Measurements from ENCODE around the gene DENND2D.

The DENND2D gene

DNA sequence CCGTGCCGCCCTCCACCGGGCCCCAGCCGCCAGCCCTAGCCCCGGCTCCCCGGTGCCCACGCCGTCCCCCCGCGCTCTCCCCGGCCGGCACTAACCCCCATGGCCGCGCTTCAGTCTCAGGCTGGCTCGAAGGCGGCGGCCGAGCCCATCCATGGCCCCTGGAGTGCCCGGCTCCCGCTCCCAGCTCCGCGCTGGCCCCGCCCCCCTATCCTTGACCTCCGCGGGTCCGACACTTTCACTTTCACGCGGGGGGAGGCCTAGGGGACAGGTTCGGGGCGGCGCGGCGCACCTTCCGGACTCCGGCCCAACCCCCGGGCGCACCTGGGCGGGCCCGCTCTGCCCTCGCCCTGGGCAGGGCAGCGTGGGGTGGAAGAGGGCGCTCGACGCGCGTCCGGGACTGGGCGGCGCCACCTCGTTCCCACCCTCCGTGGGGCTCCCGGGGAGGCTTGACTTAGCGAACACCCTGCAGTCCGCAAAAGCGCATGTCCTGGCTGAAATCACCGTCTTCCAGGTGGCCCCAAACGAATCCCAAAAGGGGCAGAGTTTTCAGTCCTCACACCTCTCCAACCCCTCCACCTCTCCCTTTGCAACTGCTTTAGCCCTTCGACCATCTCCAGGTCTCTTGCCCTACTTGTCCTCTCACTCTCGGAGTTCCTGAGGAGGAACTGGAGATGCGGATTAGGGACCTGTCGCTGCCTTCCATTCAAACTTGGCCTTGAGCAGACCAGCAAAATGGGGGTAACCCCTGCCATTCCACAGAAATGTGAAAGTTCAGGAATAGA lies 3.9 kb upstream of the DENND2D start:
- H3K14ac ChIP-seq (ENCODE audit: low read length) = no peak overlapping the region
- peak overlapping the region; percentile 37 for H3K23ac ChIP-seq (ENCODE audit: low read depth, low read length, poor library complexity)
- WGBS, 2 donors (ENCODE audit: extremely low coverage in 2 of 2, insufficient read length in 2 of 2, insufficient replicate concordance in 1 of 2) = no CpG with 5 or more reads among the region's 61 CpGs
- peak overlapping the region in 1 of 2 donors; percentile 31 for H3K4me3 ChIP-seq (ENCODE audit: low read length in 2 of 2)
- peaks cover 1 to 2% of the 10 kb centered on the region in 2 donors for H3K4me1 ChIP-seq (ENCODE audit: control insufficient read depth in 2 of 2, insufficient read depth in 1 of 2, low read depth in 1 of 2, low read length in 2 of 2)
- no peak overlapping the region for H4K8ac ChIP-seq (ENCODE audit: low read depth, low read length)
- H3K27me3 ChIP-seq (ENCODE audit: control insufficient read depth in 3 of 3, insufficient read depth in 3 of 3, low read depth in 1 of 3, low read length in 3 of 3) = peaks cover 0 to 21% (median 0%) of the 10 kb centered on the region in 3 experiments
- H3K9ac ChIP-seq (ENCODE audit: low read depth, low read length, poor library complexity) = no peak overlapping the region
- H3K36me3 ChIP-seq (replicated peaks in 1 of 2; ENCODE audit: control insufficient read depth in 2 of 2, insufficient read depth in 2 of 2, low read length in 2 of 2) = no peaks in the 10 kb centered on the region
- H2BK120ac ChIP-seq (ENCODE audit: low read depth, low read length) = peak overlapping the region; percentile 65
- DNase-seq (ENCODE audit: low spot score) = no peak
- H3K4ac ChIP-seq (ENCODE audit: low read length) = no peak overlapping the region
- peak overlapping the region; percentile 22 for H2AK5ac ChIP-seq (ENCODE audit: low read depth, low read length)
- H3K4me2 ChIP-seq (ENCODE audit: insufficient read depth, low read length, poor library complexity, severe bottlenecking) = peak overlapping the region; percentile 29
- no peak overlapping the region for H3K27ac ChIP-seq (replicated peaks; ENCODE audit: low read length)
- peak overlapping the region; percentile 78 for H3K18ac ChIP-seq (ENCODE audit: low read length)
- no peak overlapping the region for H2BK5ac ChIP-seq (ENCODE audit: low read length)
- H3K79me1 ChIP-seq (ENCODE audit: low read depth, low read length) = no peaks in the 10 kb centered on the region
- no peaks in the 10 kb centered on the region for H3K9me3 ChIP-seq (replicated peaks in 1 of 2; ENCODE audit: control insufficient read depth in 2 of 2, insufficient read depth in 1 of 2, low read depth in 1 of 2, low read length in 2 of 2)
- H4K91ac ChIP-seq (ENCODE audit: low read depth, low read length, poor library complexity) = no peak overlapping the region
- no peak overlapping the region for H2BK12ac ChIP-seq (ENCODE audit: low read length)
- no peak overlapping the region for H2AFZ ChIP-seq (ENCODE audit: low read length)
- H2BK15ac ChIP-seq (ENCODE audit: low read length) = peak overlapping the region; percentile 32

DNA sequence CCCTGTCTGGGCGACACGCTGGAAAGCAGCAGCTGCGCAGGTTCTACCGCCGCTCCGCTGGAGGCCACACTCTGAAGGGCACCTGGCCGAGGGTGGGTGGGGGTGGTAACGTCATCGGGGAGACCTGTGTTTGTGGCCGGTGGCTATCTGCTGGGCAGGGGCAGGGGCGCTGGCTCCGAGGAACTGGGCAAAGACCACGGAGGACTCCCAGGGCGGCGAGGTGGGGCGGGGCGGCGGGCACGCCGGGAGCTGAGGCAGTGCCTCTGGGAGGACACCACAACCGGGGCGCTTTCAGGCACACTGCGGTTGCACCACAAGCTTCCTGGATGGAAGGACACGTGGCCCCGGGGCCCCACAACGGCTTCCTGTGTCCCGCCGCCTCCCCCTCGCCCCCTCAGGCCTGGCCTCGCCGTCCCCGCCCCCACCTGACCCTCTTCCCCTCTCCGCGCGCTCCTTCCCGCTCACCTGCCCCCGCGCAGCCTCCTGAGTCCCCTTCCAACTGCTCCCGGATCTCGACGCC lies 3.3 kb upstream of the DENND2D start:
- Histone ChIP-seq H3K23ac (ENCODE audit: low read depth, low read length, poor library complexity) (peak overlapping the region; percentile 67), H3K36me3 (replicated peaks in 1 of 2; ENCODE audit: control insufficient read depth in 2 of 2, insufficient read depth in 2 of 2, low read length in 2 of 2) (no peaks in the 10 kb centered on the region), H2AFZ (ENCODE audit: low read length) (no peak overlapping the region), H3K79me1 (ENCODE audit: low read depth, low read length) (no peaks in the 10 kb centered on the region), H2BK15ac (ENCODE audit: low read length) (peak overlapping the region; percentile 51), H4K8ac (ENCODE audit: low read depth, low read length) (no peak overlapping the region), H3K27me3 (ENCODE audit: control insufficient read depth in 3 of 3, insufficient read depth in 3 of 3, low read depth in 1 of 3, low read length in 3 of 3) (peaks cover 0 to 21% (median 0%) of the 10 kb centered on the region in 3 experiments), H3K9ac (ENCODE audit: low read depth, low read length, poor library complexity) (no peak overlapping the region), H3K9me3 (replicated peaks in 1 of 2; ENCODE audit: control insufficient read depth in 2 of 2, insufficient read depth in 1 of 2, low read depth in 1 of 2, low read length in 2 of 2) (no peaks in the 10 kb centered on the region), H2AK5ac (ENCODE audit: low read depth, low read length) (peak overlapping the region; percentile 24), H3K14ac (ENCODE audit: low read length) (peak overlapping the region; percentile 57), H3K4me3 (ENCODE audit: low read length in 2 of 2) (peak overlapping the region in 1 of 2 donors; percentile 31), H3K4ac (ENCODE audit: low read length) (no peak overlapping the region), H3K18ac (ENCODE audit: low read length) (peak overlapping the region; percentile 78), H4K91ac (ENCODE audit: low read depth, low read length, poor library complexity) (no peak overlapping the region), H2BK12ac (ENCODE audit: low read length) (no peak overlapping the region), H2BK120ac (ENCODE audit: low read depth, low read length) (peak overlapping the region; percentile 65), H3K27ac (replicated peaks; ENCODE audit: low read length) (no peak overlapping the region), H3K4me2 (ENCODE audit: insufficient read depth, low read length, poor library complexity, severe bottlenecking) (peak overlapping the region; percentile 29), H2BK5ac (ENCODE audit: low read length) (no peak overlapping the region), H3K4me1 (ENCODE audit: control insufficient read depth in 2 of 2, insufficient read depth in 1 of 2, low read depth in 1 of 2, low read length in 2 of 2) (peaks cover 1 to 2% of the 10 kb centered on the region in 2 donors)
- DNase-seq (ENCODE audit: low spot score) = no peak
- no CpG with 5 or more reads among the region's 41 CpGs for WGBS, 2 donors (ENCODE audit: extremely low coverage in 2 of 2, insufficient read length in 2 of 2, insufficient replicate concordance in 1 of 2)

DNA sequence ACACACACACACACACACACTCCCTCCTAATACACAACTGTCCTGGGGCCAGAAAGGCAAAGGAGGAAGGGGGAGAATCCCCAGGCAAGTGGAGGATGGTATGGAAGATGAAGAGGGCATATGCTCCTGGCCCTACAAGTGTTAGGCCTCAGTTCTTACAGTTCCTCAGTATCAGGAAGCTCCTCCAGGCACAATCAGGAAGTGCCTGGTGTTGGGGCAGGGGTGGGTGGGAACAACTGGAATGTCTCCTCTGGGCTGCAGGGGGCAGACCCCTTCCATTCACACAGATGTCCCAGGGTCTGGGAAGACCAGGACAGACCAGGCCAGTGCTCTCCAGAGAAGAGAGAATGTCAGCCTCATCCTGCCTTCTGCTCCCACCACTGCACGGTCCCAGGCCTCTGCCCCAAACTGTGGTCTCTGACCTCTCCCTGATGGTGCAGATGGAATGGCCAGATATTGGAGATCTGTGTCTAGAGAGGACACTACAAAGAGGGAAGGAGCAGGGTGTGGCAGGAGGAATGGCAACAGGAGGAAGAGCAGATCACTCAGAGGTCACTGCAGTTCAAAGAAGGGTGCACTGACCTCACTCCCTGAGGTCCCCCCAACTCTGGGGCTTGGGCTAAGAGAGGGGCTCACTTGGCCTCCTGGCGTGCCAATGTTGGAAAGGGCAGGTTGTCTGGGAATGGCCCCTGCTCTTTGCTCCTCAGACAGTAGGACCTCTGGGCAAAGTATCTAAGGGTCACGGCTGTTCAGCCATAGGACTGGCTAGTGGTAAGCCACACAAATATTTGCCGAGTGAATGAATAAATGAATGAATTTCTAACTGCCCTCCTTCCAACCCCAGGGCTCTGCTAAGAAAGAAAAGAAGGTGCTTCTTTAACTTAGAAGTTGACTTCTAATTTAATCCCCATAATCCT lies 2.5 kb upstream of the DENND2D start:
- H3K4me2 ChIP-seq (ENCODE audit: insufficient read depth, low read length, poor library complexity, severe bottlenecking) = no peak overlapping the region
- H2AFZ ChIP-seq (ENCODE audit: low read length) = no peak overlapping the region
- no peak overlapping the region for H3K4me3 ChIP-seq (ENCODE audit: low read length in 2 of 2)
- H3K27ac ChIP-seq (replicated peaks; ENCODE audit: low read length) = no peak overlapping the region
- peak overlapping the region; percentile 71 for H3K18ac ChIP-seq (ENCODE audit: low read length)
- no peak overlapping the region for H2BK120ac ChIP-seq (ENCODE audit: low read depth, low read length)
- no peak overlapping the region for H4K8ac ChIP-seq (ENCODE audit: low read depth, low read length)
- WGBS, 2 donors (ENCODE audit: extremely low coverage in 2 of 2, insufficient read length in 2 of 2, insufficient replicate concordance in 1 of 2) = no CpG with 5 or more reads among the region's 4 CpGs
- H3K36me3 ChIP-seq (replicated peaks in 1 of 2; ENCODE audit: control insufficient read depth in 2 of 2, insufficient read depth in 2 of 2, low read length in 2 of 2) = no peaks in the 10 kb centered on the region
- peaks cover 1 to 2% of the 10 kb centered on the region in 2 donors for H3K4me1 ChIP-seq (ENCODE audit: control insufficient read depth in 2 of 2, insufficient read depth in 1 of 2, low read depth in 1 of 2, low read length in 2 of 2)
- no peak overlapping the region for H3K23ac ChIP-seq (ENCODE audit: low read depth, low read length, poor library complexity)
- H2AK5ac ChIP-seq (ENCODE audit: low read depth, low read length) = peak overlapping the region; percentile 36
- no peak overlapping the region for H4K91ac ChIP-seq (ENCODE audit: low read depth, low read length, poor library complexity)
- H2BK5ac ChIP-seq (ENCODE audit: low read length) = no peak overlapping the region
- H2BK15ac ChIP-seq (ENCODE audit: low read length) = peak overlapping the region; percentile 51
- no peak for DNase-seq (ENCODE audit: low spot score)
- no peak overlapping the region for H3K4ac ChIP-seq (ENCODE audit: low read length)
- H2BK12ac ChIP-seq (ENCODE audit: low read length) = no peak overlapping the region
- H3K27me3 ChIP-seq (ENCODE audit: control insufficient read depth in 3 of 3, insufficient read depth in 3 of 3, low read depth in 1 of 3, low read length in 3 of 3) = peaks cover 0 to 21% (median 0%) of the 10 kb centered on the region in 3 experiments
- H3K79me1 ChIP-seq (ENCODE audit: low read depth, low read length) = no peaks in the 10 kb centered on the region
- H3K14ac ChIP-seq (ENCODE audit: low read length) = no peak overlapping the region
- no peaks in the 10 kb centered on the region for H3K9me3 ChIP-seq (replicated peaks in 1 of 2; ENCODE audit: control insufficient read depth in 2 of 2, insufficient read depth in 1 of 2, low read depth in 1 of 2, low read length in 2 of 2)
- H3K9ac ChIP-seq (ENCODE audit: low read depth, low read length, poor library complexity) = no peak overlapping the region

DNA sequence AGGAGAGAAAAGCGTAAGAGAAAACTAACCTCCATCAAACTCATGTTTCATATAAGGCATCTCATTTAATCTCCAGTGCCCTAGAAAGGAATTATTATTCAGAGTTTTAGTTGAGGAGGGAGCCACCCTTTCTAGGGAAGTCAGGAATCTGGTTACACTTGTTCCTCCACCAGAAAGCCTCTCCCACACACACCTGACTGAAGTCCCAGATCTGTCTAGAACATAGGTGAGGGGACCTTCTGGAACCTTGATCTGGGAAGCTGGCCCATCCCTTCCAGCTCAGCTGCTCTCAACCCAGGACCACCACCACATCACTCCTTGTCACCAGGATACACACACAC lies 1.9 kb upstream of the DENND2D start:
- peaks cover 1 to 2% of the 10 kb centered on the region in 2 donors for H3K4me1 ChIP-seq (ENCODE audit: control insufficient read depth in 2 of 2, insufficient read depth in 1 of 2, low read depth in 1 of 2, low read length in 2 of 2)
- no peak overlapping the region for H4K91ac ChIP-seq (ENCODE audit: low read depth, low read length, poor library complexity)
- H3K9ac ChIP-seq (ENCODE audit: low read depth, low read length, poor library complexity) = no peak overlapping the region
- no peak overlapping the region for H3K18ac ChIP-seq (ENCODE audit: low read length)
- peaks cover 0 to 21% (median 0%) of the 10 kb centered on the region in 3 experiments for H3K27me3 ChIP-seq (ENCODE audit: control insufficient read depth in 3 of 3, insufficient read depth in 3 of 3, low read depth in 1 of 3, low read length in 3 of 3)
- no peak overlapping the region for H3K27ac ChIP-seq (replicated peaks; ENCODE audit: low read length)
- WGBS, 2 donors (ENCODE audit: extremely low coverage in 2 of 2, insufficient read length in 2 of 2, insufficient replicate concordance in 1 of 2) = no CpG with 5 or more reads among the region's 1 CpG
- H2BK12ac ChIP-seq (ENCODE audit: low read length) = no peak overlapping the region
- no peak overlapping the region for H4K8ac ChIP-seq (ENCODE audit: low read depth, low read length)
- no peaks in the 10 kb centered on the region for H3K36me3 ChIP-seq (replicated peaks in 1 of 2; ENCODE audit: control insufficient read depth in 2 of 2, insufficient read depth in 2 of 2, low read length in 2 of 2)
- no peaks in the 10 kb centered on the region for H3K79me1 ChIP-seq (ENCODE audit: low read depth, low read length)
- no peaks in the 10 kb centered on the region for H3K9me3 ChIP-seq (replicated peaks in 1 of 2; ENCODE audit: control insufficient read depth in 2 of 2, insufficient read depth in 1 of 2, low read depth in 1 of 2, low read length in 2 of 2)
- H3K4me3 ChIP-seq (ENCODE audit: low read length in 2 of 2) = no peak overlapping the region
- H3K4ac ChIP-seq (ENCODE audit: low read length) = no peak overlapping the region
- no peak overlapping the region for H3K23ac ChIP-seq (ENCODE audit: low read depth, low read length, poor library complexity)
- no peak overlapping the region for H3K4me2 ChIP-seq (ENCODE audit: insufficient read depth, low read length, poor library complexity, severe bottlenecking)
- H3K14ac ChIP-seq (ENCODE audit: low read length) = no peak overlapping the region
- H2BK120ac ChIP-seq (ENCODE audit: low read depth, low read length) = no peak overlapping the region
- no peak for DNase-seq (ENCODE audit: low spot score)
- no peak overlapping the region for H2AFZ ChIP-seq (ENCODE audit: low read length)
- H2BK5ac ChIP-seq (ENCODE audit: low read length) = no peak overlapping the region
- no peak overlapping the region for H2AK5ac ChIP-seq (ENCODE audit: low read depth, low read length)
- no peak overlapping the region for H2BK15ac ChIP-seq (ENCODE audit: low read length)

Measured in neuronal stem cell (in vitro differentiated cells).